ENCODE measurements around the gene NINL.

The NINL gene

GRCh38 chr20:25508083-25508770, 77.1 kb downstream of the NINL start:
- DNase-seq = peak in 1 of 10 donors; percentile 74
- intact Hi-C loops (cut with DNase I) = loop anchor here (10.0 kb wide), 1 partner anchor 63 kb away; no protein-coding TSS in a partner anchor

GRCh38 chr20:25507385-25508082, 77.8 kb downstream of the NINL start:
- no peak for DNase-seq
- intact Hi-C loops (cut with DNase I) = loop anchor here (10.0 kb wide), 1 partner anchor 63 kb away; no protein-coding TSS in a partner anchor

- peak in 1 of 10 donors; percentile 51 for DNase-seq
These were observed 80.8 kb downstream of the NINL start for GRCh38 chr20:25504366-25505135.

GRCh38 chr20:25503936-25504335, 81.4 kb downstream of the NINL start:
- intact Hi-C loops (cut with DNase I) = loop anchor here (10.0 kb wide), 1 partner anchor 59 kb away; no protein-coding TSS in a partner anchor
- peak in 1 of 10 donors; percentile 24 for DNase-seq

More at GRCh38 chr20:25504366-25505135, 80.8 kb downstream of the NINL start:
- intact Hi-C loops (cut with DNase I) = loop anchor here (10.0 kb wide), 1 partner anchor 60 kb away; no protein-coding TSS in a partner anchor

GRCh38 chr20:25503051-25503639, 82.2 kb downstream of the NINL start:
- intact Hi-C loops (cut with DNase I) = loop anchor here (10.0 kb wide), 1 partner anchor 58 kb away; no protein-coding TSS in a partner anchor
- peak in 1 of 10 donors; percentile 24 for DNase-seq

- intact Hi-C loops (cut with DNase I) = loop anchor here (10.0 kb wide), 1 partner anchor 56 kb away; no protein-coding TSS in a partner anchor
- peak in 3 of 10 donors; percentile 13 to 83 (median 65) for DNase-seq
These were observed 84.4 kb downstream of the NINL start for GRCh38 chr20:25500880-25501351.

GRCh38 chr20:25499855-25500434, 85.4 kb downstream of the NINL start:
- peak in 2 of 10 donors; percentile 32 to 76 for DNase-seq

GRCh38 chr20:25499031-25499430, 86.3 kb downstream of the NINL start:
- intact Hi-C loops (cut with DNase I) = no loop called here
- peak in 2 of 10 donors; percentile 50 to 70 for DNase-seq

More at GRCh38 chr20:25499855-25500434, 85.4 kb downstream of the NINL start:
- intact Hi-C loops (cut with DNase I) = loop anchor here (10.0 kb wide), 1 partner anchor 55 kb away; no protein-coding TSS in a partner anchor

GRCh38 chr20:25498280-25498606, 87.1 kb downstream of the NINL start:
- intact Hi-C loops (cut with DNase I) = no loop called here
- peak in 1 of 10 donors; percentile 67 for DNase-seq

GRCh38 chr20:25497586-25498279, 87.6 kb downstream of the NINL start:
- peak in 1 of 10 donors; percentile 57 for DNase-seq
- intact Hi-C loops (cut with DNase I) = no loop called here

GRCh38 chr20:25496968-25497401, 88.3 kb downstream of the NINL start:
- intact Hi-C loops (cut with DNase I) = no loop called here
- peak in 1 of 10 donors; percentile 64 for DNase-seq

GRCh38 chr20:25496165-25496967, 89.0 kb downstream of the NINL start:
- intact Hi-C loops (cut with DNase I) = no loop called here
- peak in 1 of 10 donors; percentile 59 for DNase-seq

GRCh38 chr20:25495189-25495824, 90.0 kb downstream of the NINL start:
- peak in 4 of 10 donors; percentile 14 to 81 (median 24) for DNase-seq
- intact Hi-C loops (cut with DNase I) = no loop called here

GRCh38 chr20:25494506-25495188, 90.7 kb downstream of the NINL start:
- intact Hi-C loops (cut with DNase I) = no loop called here

GRCh38 chr20:25493748-25494505, 91.4 kb downstream of the NINL start:
- peak in 1 of 10 donors; percentile 69 for DNase-seq
- intact Hi-C loops (cut with DNase I) = no loop called here

More at GRCh38 chr20:25494506-25495188, 90.7 kb downstream of the NINL start:
- DNase-seq = peak in 1 of 10 donors; percentile 74

- DNase-seq = peak in 1 of 10 donors; percentile 33
- intact Hi-C loops (cut with DNase I) = no loop called here
These were observed 92.2 kb downstream of the NINL start for GRCh38 chr20:25493137-25493536.

Data from posterior cingulate gyrus (tissue), 11 donors.